Ovary (tissue), 9 donors: ENCODE data around the gene HBZ. TPM values are rescaled to one million over a fixed set of nuclear protein-coding genes. Genes with fewer than 3 reads are reported as not detected.

Experiments used
- DNase-seq, 5 donors: peaks; one replicate each; pipeline ENCODE4 v3.0.0-alpha.2; 2019 to 2020
- H3K27ac ChIP-seq, 2 donors: fragments of 200-600 bp; one replicate each; pipeline versions ENCODE4 v1.5.1 to v1.8.0; 2019 to 2022
- H3K27me3 ChIP-seq: fragments of 200-600 bp; one replicate; pipeline ENCODE4 v1.8.0; 2022
- H3K36me3 ChIP-seq: fragments of 200-600 bp; sonication (generic); one replicate; pipeline ENCODE4 v1.5.1; 2019
- H3K4me1 ChIP-seq: one replicate; pipeline ENCODE4 v1.8.1; 2013; ENCODE audit warnings: mild to moderate bottlenecking, moderate library complexity; ENCODE audit not compliant: insufficient read depth
- H3K4me3 ChIP-seq: fragments of 200-600 bp; sonication (generic); one replicate; pipeline ENCODE4 v1.5.1; 2017
- H3K9me3 ChIP-seq, 2 donors: fragments of 200-600 bp in 1 of 2; sonication (generic) in 1 of 2; one replicate each; pipeline versions ENCODE4 v1.5.1 to v1.8.1; 2013 to 2019; ENCODE audit warnings: mild to moderate bottlenecking in 1 of 2, moderate library complexity in 1 of 2
- EP300 ChIP-seq: sonication (generic); formaldehyde crosslinking; IDR thresholded peaks from one replicate; pipeline ENCODE4 v1.6.1; 2017; ENCODE audit warnings: antibody characterized with exemption
- POLR2A ChIP-seq: fragments of 450-650 bp; IDR thresholded peaks from one replicate; pipeline ENCODE4 v1.6.1; 2017; ENCODE audit warnings: antibody characterized with exemption, mild to moderate bottlenecking, moderate library complexity
- WGBS, 3 donors: extraction: QIAGEN DNeasy Blood & Tissue Kit in 1 of 3; methylation state at CpG; one replicate each; pipeline versions ENCODE4 v1.1.5 to v1.1.7; 2013 to 2017; 5-methylcytosine and 5-hydroxymethylcytosine counted together
- intact Hi-C, 4 donors: fragments of 100-400 bp; cut with DNase I; formaldehyde crosslinking; loops; one replicate each; pipeline versions ENCODE4 v1.11.0 to v1.15.1; 2022 to 2023
- polyA plus RNA-seq, 2 donors: library from polyadenylated mRNA; stranded (reverse); fragments of 200-250 nt in 1 of 2; fragments of 350-450 nt in 1 of 2; fragmentation: Illumina TruSeq in 1 of 2; extraction: RNeasy Lipid Tissue Mini Kit (QIAGEN cat#74804) in 1 of 2; gene quantifications; one replicate each; pipeline ENCODE4 v1.2.3, GENCODE V29; 2013 to 2014
- total RNA-seq, 7 donors: library from RNA; depleted of rRNA in 2 of 7; stranded (reverse); fragments of >200 nt in 2 of 7; fragmentation: NEBNext Ultra II Directional in 3 of 7; extraction: Animal tissue kit (Norgen Biotek cat#: 25700) in 3 of 7; gene quantifications; one replicate each; pipeline versions ENCODE4 v1.1.0 to v1.2.4, GENCODE V29; 2016 to 2023
- TF ChIP-seq, protein P1 (sequence below), 3 donors: fragments of 450-650 bp in 2 of 3; fragments of 200-600 bp in 1 of 3; IDR thresholded peaks; one replicate each; pipeline versions ENCODE4 v1.5.1 to v1.8.0; 2016 to 2022; ENCODE audit warnings: antibody characterized with exemption in 3 of 3, mild to moderate bottlenecking in 1 of 3
- donor health status: DM: no; HTN: no; CAD: no; lungs with moderate emphysema.
- donor health status: DM: no; HTN: no; CAD: no.
- donor health status: Bipolar disorder and iron deficiency.
- donor health status: DM: yes; HTN: yes; CAD: no.
- donor health status: DM: no; HTN: no; CAD: no.
- donor health status: DM: yes; HTN: yes; CAD: no.

HBZ gene
- total and polyA plus RNA-seq, 9 donors = 0.28 TPM; not detected in 8

DNA sequence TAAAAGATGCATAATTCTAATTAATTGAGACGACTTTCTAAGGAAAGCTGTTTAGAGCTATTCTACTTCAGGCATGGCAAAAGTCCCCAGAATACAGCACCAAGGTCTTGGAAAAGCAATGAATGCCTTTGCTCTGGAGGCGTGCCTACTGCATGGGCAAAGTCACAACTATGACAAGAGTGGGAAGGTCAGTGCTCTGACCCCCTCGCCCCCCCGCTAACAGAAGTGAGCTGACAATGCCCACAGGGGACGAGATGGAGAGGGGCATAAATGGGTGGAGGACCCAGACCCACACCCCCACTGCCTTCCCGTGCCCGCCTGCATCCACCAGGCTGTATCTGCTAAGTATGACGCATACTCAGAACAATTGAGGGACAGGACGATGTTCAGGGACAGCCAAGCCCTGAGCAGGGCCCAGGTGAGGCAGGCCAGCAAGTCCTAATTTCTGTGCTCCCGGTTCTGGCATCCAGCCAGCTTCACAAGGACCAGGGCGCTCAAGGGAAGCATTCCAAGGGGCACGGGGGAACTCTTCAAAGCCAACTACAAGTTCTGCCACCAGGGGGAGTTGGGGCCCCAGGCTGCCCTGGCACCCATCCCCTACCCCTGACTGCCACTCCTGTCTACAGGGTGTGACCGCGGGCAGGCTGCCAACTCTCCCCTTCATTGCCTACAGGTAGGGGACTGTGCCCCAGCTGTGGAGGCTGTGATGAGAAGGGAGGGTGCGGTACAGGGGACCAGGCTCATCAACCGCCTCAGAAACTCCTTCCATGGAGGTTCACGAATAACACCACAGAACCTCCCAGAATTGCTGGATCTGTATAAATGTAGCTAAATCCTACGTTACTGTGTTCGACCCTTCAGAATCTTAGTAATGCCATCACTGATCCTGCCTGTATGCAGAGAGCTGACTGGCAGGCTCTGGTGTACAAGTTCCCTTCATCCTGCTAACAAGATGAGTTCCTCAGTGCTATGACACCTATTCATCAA, 34.8 kb upstream of the HBZ start:
- Histone ChIP-seq H3K4me3 (no peak overlapping the region), H3K36me3 (no peaks in the 10 kb centered on the region), H3K27me3 (no peaks in the 10 kb centered on the region), H3K4me1 (peaks cover 7% of the 10 kb centered on the region), H3K9me3 (no peaks in the 10 kb centered on the region), H3K27ac (no peak overlapping the region)
- no peak for TF ChIP-seq EP300
- TF ChIP-seq, protein P1, sequence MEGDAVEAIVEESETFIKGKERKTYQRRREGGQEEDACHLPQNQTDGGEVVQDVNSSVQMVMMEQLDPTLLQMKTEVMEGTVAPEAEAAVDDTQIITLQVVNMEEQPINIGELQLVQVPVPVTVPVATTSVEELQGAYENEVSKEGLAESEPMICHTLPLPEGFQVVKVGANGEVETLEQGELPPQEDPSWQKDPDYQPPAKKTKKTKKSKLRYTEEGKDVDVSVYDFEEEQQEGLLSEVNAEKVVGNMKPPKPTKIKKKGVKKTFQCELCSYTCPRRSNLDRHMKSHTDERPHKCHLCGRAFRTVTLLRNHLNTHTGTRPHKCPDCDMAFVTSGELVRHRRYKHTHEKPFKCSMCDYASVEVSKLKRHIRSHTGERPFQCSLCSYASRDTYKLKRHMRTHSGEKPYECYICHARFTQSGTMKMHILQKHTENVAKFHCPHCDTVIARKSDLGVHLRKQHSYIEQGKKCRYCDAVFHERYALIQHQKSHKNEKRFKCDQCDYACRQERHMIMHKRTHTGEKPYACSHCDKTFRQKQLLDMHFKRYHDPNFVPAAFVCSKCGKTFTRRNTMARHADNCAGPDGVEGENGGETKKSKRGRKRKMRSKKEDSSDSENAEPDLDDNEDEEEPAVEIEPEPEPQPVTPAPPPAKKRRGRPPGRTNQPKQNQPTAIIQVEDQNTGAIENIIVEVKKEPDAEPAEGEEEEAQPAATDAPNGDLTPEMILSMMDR (IDR thresholded peaks at IDR 0.05) = no peak
- TF ChIP-seq POLR2A = no peak
- WGBS, 3 donors = 72 to 75% (median 72%) methylated on average over 19 of the region's 19 CpGs
- DNase-seq = peak in 4 of 5 donors; percentile 32 to 59 (median 52)
- intact Hi-C loops = no loop called here

GRCh38 chr16:118857-119256, 33.6 kb upstream of the HBZ start:
- H3K27me3 ChIP-seq = no peaks in the 10 kb centered on the region
- 89 to 95% (median 90%) methylated on average over 2 of the region's 2 CpGs for WGBS, 3 donors
- DNase-seq = no peak
- no peak overlapping the region for H3K4me3 ChIP-seq
- no peaks in the 10 kb centered on the region for H3K36me3 ChIP-seq
- TF ChIP-seq EP300 (no peak), POLR2A (no peak)
- TF ChIP-seq, protein P1 (IDR thresholded peaks at IDR 0.05) = no peak
- intact Hi-C loops = no loop called here
- no peaks in the 10 kb centered on the region for H3K9me3 ChIP-seq
- H3K27ac ChIP-seq = no peak overlapping the region
- H3K4me1 ChIP-seq = no peaks in the 10 kb centered on the region

- Histone ChIP-seq H3K9me3 (no peaks in the 10 kb centered on the region), H3K27me3 (no peaks in the 10 kb centered on the region), H3K4me3 (no peak overlapping the region), H3K4me1 (no peaks in the 10 kb centered on the region), H3K27ac (no peak overlapping the region), H3K36me3 (no peaks in the 10 kb centered on the region)
- 86 to 93% (median 89%) methylated on average over 5 of the region's 5 CpGs for WGBS, 3 donors
- intact Hi-C loops = no loop called here
- no peak for DNase-seq
- TF ChIP-seq POLR2A (no peak), EP300 (no peak)
- TF ChIP-seq, protein P1 (IDR thresholded peaks at IDR 0.05) = no peak
These were observed 33.1 kb upstream of the HBZ start for GRCh38 chr16:119295-119694.

DNA sequence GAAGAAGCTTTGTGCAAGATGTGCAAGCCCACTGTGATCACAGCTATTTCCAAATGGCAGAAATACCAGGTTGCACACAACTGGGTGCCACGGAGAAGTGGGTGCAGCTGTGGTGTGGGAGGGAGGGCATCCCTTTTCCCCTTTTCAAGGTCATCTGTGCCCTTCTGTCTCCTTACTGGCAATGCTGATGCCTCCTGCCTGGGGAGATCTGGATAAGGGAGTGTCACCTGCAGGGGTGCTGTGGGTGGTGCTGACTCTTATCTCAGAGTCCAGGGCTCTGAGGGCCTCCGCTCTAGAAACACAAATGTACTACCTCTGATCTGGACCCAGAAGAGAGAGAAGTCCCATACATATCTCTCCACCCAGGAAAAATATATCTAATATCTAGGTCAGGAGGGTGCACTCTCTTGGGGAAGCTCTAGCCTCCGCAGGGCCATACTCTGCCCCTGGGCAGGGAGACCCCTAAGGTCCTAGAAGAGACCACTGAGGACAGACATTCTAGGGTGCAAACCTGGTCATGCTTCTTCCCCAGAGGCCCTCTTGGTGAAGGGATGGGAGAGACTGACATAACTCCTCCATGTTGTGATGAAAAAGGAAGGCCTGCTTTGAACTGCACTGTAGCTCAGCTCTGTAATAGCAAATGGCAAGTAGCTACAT, 32.5 kb upstream of the HBZ start:
- H3K9me3 ChIP-seq = no peaks in the 10 kb centered on the region
- DNase-seq = no peak
- no peak overlapping the region for H3K27ac ChIP-seq
- intact Hi-C loops = no loop called here
- no peak overlapping the region for H3K4me3 ChIP-seq
- TF ChIP-seq, protein P1 (IDR thresholded peaks at IDR 0.05) = no peak
- TF ChIP-seq POLR2A (no peak), EP300 (no peak)
- H3K27me3 ChIP-seq = no peaks in the 10 kb centered on the region
- 81 to 88% (median 84%) methylated on average over 3 of the region's 3 CpGs for WGBS, 3 donors
- no peaks in the 10 kb centered on the region for H3K36me3 ChIP-seq
- H3K4me1 ChIP-seq = no peaks in the 10 kb centered on the region
